ENCODE measurements around the gene ZNF175.
"Not testable (repeated sequence)": the region's sequence is repeated elsewhere in the genome, so short reads cannot be mapped to it uniquely, and the experiment has no call there.

Gene ZNF175

GRCh38 chr19:51593138-51593890, 22.2 kb downstream of the ZNF175 start:
- no peak for ATAC-seq

GRCh38 chr19:51593969-51594773, 23.1 kb downstream of the ZNF175 start:
- ATAC-seq: peak; percentile 100

- ATAC-seq: no peak
Observed at GRCh38 chr19:51594774-51595109, 23.7 kb downstream of the ZNF175 start.

- no peak for ATAC-seq
Observed at GRCh38 chr19:51595190-51596175, 24.4 kb downstream of the ZNF175 start.

- ATAC-seq: no peak
Observed at GRCh38 chr19:51598159-51598915, 27.3 kb downstream of the ZNF175 start.

- ATAC-seq: no peak
Observed at GRCh38 chr19:51599084-51599483, 28.0 kb downstream of the ZNF175 start.

GRCh38 chr19:51600940-51601580, 30.0 kb downstream of the ZNF175 start:
- ATAC-seq: no peak

- no peak for ATAC-seq
Observed at GRCh38 chr19:51602189-51602854, 31.2 kb downstream of the ZNF175 start.

GRCh38 chr19:51607077-51607476, 36.0 kb downstream of the ZNF175 start:
- peak; percentile 90 for ATAC-seq

- no peak for ATAC-seq
Observed at GRCh38 chr19:51607920-51608562, 37.0 kb downstream of the ZNF175 start.

GRCh38 chr19:51610576-51610975, 39.5 kb downstream of the ZNF175 start:
- ATAC-seq: no peak

GRCh38 chr19:51614789-51615188, 43.7 kb downstream of the ZNF175 start:
- no peak for ATAC-seq

GRCh38 chr19:51615991-51616390, 44.9 kb downstream of the ZNF175 start:
- no peak for ATAC-seq

GRCh38 chr19:51621178-51621577, 50.1 kb downstream of the ZNF175 start:
- peak in 1 of 2 donors; percentile 27 for ATAC-seq

- ATAC-seq: no peak
Observed at GRCh38 chr19:51626675-51627074, 55.6 kb downstream of the ZNF175 start.

GRCh38 chr19:51627491-51628138, 56.5 kb downstream of the ZNF175 start:
- ATAC-seq: no peak

GRCh38 chr19:51628153-51628939, 57.3 kb downstream of the ZNF175 start:
- no peak for ATAC-seq

- not testable (repeated sequence) for ATAC-seq
Observed at GRCh38 chr19:51630315-51630714, 59.2 kb downstream of the ZNF175 start, which contains the start of gene SIGLEC5. SIGLEC5 (minus strand) TSS chr19:51630401; CDS start chr19:51630335, 66 bp downstream.

GRCh38 chr19:51632126-51632525, 61.0 kb downstream of the ZNF175 start:
- ATAC-seq: no peak

Measured in activated CD4-positive, CD25-positive, alpha-beta regulatory T cell treated with anti-CD3 and anti-CD28 coated beads, Interleukin-2, amount 50 U/mL, for 24 hours (primary cell).